Measurements from ENCODE around the gene ZFYVE19. TPM values are rescaled to one million over a fixed set of nuclear protein-coding genes. Genes with fewer than 3 reads are reported as not detected.

The ZFYVE19 gene
- 10 to 100 TPM; 24.9 to 34.9 (median 28.5) TPM for polyA plus RNA-seq (ENCODE audit: insufficient read length in 4 of 4)

GRCh38 chr15:40807028-40807887 lies at the start of gene ZFYVE19, which contains the start of gene DNAJC17:
TSS of gene ZFYVE19 (plus strand) at chr15:40807089. CDS start at chr15:40807590, 501 bp downstream.
TSS of gene DNAJC17 (minus strand) at chr15:40807473. CDS start at chr15:40807446, 27 bp downstream.
- DNase-seq (ENCODE audit: low read depth in 4 of 4, low spot score in 2 of 4) = peak; percentile 83 to 97 (median 90)

- DNase-seq (ENCODE audit: low read depth in 4 of 4, low spot score in 2 of 4) = no peak
Observed at GRCh38 chr15:40759961-40760360, 46.9 kb upstream of the ZFYVE19 start.

DNA sequence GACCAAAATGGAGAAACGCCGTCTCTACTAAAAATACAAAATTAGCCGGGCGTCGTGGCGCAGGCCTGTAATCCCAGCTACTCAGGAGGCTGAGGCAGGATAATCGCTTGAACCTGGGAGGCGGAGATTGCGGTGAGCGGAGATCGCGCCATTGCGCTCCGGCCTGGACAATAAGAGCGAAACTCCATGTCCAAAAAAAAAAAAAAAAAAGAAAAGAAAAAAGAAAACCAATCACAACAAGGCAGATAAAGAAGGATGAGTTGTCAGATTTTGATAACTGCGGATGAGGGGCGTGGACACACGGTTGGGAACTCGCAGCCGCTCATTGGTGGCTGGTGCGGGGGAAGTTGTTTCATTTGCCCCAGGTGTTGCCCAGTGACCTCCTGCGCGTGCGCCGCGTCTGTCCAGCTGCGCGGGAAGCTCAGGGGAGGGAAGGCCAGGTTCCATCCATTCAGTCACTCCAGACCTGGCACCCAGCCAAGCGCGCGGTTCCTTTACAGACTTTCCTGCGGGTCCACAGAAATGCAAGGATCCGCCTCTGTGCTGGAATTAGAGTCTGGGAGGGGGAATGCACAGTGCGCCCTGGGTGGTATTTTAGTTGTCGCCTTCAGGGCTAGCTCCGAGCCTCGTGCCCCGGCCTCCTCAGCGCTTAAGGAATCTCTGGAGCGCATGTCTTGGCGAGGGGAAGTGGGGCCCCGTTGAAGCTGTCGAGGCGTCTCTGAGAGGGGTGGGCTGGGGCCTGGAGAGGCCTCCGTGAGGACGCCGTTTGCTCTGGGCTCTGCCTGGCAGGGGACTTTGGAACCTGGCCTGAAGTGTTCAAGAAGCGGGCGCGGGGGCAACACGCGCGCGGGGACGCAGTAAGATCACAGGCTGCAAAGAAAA lies 43.7 kb upstream of the ZFYVE19 start:
- peak in 1 of 4 donors; percentile 75 for DNase-seq (ENCODE audit: low read depth in 4 of 4, low spot score in 2 of 4)

GRCh38 chr15:40763801-40764628 lies 42.9 kb upstream of the ZFYVE19 start, which contains the start of gene GCHFR:
TSS of gene GCHFR (plus strand) at chr15:40764068. CDS start at chr15:40764181, 113 bp downstream.
- DNase-seq (ENCODE audit: low read depth in 4 of 4, low spot score in 2 of 4) = peak in 1 of 4 donors; percentile 67

DNA sequence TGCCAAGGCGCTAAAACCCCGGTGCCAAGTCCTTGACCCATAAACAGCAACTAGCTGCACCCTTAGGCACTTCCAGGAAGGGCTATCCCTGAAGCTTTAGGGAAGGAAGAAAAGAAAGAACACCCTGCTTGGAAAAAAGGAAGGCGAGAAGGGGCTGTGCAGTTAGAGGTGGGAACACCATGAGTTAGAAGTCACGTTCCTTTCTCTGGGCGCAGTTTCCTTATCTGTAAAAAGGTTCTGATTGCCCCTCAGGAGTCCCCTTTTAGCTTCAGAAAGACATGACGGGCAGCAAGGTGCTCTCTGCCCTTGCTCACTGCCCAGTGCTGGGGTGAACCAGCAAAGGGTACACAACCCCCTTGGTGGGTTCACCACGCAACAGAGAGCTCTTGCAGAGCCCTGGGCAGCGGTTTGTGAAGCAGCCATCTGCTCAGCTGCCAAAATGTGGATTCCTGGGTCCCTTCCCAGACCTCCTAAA lies 42.2 kb upstream of the ZFYVE19 start:
- DNase-seq (ENCODE audit: low read depth in 4 of 4, low spot score in 2 of 4) = no peak

DNA sequence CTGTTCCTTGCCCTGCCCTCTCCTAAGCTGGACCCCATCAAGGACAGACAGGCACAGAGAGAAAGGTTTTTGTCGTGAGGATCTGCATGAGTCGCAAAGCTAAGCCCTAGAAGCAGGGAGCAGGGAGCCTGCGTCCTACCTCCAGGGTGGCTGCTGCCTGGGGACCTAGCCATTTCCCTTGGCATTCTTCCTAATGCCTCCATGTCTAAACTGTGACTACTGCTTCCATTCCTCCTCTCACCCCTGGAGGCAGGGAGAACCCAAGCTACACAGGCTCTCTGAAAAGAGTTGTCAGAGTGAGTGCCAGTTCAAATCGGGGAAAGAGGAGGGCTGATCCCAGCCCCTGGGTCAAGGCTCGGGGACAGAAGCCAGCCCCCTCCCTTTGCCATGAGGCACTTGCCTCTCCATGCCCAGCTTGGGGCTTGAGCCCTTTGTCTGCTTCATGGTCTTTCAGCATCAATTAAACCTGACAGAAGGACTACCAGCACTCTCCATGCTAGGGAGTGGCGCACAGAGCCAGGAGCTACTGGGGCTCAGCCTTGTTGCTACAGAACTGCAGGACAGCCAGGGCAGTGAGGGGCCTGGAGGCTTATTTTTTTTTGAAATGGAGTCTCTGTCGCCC lies 40.6 kb upstream of the ZFYVE19 start:
- no peak for DNase-seq (ENCODE audit: low read depth in 4 of 4, low spot score in 2 of 4)

DNA sequence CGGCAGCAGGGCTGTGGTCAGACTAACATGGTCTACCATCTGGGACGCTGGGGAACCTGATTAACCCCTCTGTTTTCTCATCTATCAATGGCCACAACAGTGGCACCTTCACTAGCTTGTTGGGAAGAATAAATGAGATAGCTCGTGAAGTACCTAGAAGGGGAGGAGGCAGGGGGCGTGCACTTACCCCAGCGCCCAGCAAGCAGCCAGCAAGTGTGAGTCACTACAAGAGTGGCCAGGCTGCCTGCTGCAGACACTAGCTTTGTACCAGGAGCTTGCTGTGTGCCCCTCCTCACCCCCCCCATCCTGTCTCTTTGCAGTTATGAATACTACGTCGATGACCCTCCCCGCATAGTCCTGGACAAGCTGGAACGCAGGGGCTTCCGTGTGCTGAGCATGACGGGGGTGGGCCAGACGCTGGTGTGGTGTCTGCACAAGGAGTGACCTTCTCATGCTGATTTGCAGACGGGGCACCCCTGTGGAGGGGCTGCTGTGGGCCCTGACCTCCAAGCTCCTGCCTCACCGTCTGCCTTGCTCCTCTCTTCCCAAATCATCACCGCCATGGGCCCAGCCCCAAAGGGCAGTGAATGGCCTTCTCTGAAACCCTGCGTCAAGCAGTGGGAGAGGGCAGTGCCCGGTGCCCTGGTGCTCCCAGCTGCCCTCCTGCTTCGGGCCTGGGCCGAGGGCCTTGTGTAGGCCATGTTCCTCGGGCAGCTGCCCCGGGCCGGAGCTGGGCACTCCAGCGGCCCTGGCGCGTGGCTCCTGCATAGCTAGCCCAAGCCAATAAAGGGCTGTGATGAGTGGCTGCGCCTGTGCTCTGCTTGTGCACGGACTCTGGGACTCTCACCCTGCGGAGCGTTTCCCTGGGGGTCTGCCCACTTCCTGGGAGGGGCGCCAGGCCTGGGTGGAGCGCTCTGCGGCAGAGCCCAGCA lies 39.7 kb upstream of the ZFYVE19 start:
- no peak for DNase-seq (ENCODE audit: low read depth in 4 of 4, low spot score in 2 of 4)

DNA sequence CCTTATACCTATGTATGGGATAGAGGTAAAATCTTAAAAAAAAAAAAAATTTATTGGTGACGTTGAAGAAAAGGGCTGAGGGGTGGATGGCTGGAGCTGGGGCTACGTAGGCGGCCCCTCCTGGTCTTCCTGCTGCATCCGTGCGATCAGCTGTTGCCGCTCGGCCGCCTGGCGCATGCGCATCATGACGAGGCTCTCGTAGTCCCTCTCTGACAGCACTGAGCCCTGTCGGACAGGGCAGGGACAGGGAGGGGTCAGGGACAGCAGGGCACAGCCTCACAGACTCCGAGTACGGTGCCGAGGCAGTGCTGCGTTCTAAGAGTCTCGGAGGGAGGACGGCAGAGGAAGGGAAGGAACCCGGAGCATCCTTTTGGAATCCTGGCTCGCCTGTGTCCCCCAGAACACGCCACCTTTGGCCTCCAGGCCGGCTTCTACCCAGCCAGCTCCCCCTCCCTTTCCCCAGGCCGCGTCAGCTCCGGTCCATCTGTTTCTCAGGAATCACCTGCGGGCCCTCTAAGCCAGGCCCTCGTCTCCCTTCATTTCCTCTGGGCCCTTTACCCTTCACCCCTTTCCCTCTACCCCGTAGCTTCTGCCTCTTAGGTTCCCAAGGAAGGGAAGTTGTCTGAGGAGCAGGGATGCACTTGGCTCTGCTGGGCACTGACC lies 38.9 kb upstream of the ZFYVE19 start:
- DNase-seq (ENCODE audit: low read depth in 4 of 4, low spot score in 2 of 4) = no peak

DNA sequence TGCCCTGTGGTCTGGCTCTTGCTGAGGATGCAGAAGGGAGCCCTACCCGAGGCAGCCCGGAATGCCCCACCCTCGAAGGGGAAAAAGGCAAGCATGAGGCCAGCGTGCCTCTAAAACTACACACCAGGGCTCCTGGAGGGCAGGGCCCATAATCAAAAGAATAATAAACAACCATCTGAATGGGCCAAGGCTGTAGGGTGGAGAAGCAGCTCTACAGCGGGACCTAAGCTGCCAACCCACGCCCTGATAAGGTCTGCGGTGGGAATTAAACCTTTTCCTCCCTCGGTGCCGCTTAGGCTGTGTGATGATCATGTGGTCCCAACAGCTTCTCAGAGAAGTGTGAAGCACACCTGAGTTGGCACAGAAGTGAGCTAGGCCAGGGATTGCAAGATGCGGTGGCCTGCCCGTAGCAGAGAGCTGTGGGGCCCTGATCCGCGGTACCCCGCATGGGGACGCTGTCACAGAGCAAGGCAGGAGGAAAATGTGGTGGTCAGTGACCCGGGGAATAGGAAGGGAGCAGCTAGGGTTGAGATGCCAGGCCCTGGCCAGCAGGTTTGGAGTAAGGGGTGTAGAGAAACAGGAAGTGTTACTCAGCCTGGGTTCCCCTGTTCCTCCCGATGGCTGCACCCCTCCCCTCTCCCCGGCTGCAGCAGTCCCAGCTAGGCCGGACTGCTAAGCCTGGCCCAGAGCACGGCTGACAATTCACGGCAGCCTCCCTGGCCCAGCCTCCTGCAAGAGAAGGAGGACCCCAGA lies 38.2 kb upstream of the ZFYVE19 start:
- no peak for DNase-seq (ENCODE audit: low read depth in 4 of 4, low spot score in 2 of 4)

GRCh38 chr15:40769274-40770146 lies 37.4 kb upstream of the ZFYVE19 start, which contains the start of gene C15orf62:
TSS of gene C15orf62 (plus strand) at chr15:40769980. CDS start at chr15:40770496, 516 bp downstream.
- DNase-seq (ENCODE audit: low read depth in 4 of 4, low spot score in 2 of 4) = no peak

DNA sequence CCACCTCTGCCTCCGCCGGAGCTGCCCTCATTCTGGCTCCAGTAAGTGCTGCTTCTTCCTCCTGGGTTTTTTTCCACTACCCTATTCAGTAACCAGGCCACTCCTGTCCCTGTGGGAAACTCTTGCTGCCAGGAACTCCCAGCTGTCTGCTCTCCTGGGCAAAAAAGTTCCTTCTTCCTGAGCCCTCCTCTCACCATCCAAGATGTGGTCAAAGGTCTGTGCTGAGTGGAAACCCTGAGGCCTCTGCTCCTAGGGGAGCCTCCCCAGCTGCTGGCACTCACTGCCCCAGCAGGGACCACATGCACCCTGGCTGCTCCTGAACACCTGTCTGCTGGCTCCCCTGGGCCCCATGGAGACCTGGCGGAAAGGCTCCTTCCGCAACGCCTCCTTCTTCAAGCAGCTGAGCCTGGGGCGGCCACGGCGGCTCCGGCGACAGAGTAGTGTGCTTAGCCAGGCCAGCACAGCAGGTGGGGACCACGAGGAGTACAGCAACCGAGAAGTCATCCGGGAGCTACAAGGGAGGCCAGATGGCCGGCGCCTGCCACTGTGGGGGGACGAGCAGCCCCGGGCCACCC lies 36.7 kb upstream of the ZFYVE19 start:
- no peak for DNase-seq (ENCODE audit: low read depth in 4 of 4, low spot score in 2 of 4)

DNA sequence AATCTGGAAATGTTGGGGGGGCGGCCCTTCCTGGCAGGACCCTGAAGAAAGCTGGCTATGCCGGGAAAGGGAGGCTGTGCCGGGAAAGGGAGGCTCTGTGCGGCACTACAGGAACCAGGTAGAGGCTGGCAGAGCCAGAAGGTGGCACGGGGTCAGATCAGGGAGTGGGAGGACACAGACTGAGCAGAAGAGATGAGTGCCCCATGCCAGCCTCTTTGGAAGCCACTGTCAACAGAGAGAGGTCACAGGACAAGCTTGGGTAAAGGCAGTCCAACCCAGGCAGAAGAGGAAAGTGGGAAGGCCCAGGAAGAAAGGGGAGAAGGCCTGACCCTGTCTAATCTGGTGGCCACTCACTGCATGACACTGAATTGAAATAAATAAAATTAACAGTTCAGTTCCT lies 35.6 kb upstream of the ZFYVE19 start:
- DNase-seq (ENCODE audit: low read depth in 4 of 4, low spot score in 2 of 4) = no peak

DNA sequence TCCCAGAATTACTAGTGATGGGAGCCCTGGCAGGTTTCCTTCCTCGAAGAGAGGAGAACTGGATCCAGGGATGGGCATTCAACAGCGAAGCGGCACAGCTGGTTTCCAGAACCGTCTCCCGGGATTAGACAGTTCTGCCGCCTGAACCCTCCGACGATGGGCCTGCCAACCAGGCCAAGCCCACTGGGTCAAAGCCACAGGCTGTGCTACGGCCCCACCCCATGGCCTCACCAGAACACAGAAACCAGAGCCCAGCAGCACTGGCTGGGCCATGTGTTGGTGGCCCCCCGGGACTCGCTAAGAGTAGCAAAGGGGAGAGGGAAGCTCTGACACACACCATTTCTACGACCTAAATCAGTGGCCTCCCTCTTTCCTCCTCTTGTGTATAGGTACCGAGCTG lies 34.9 kb upstream of the ZFYVE19 start:
- no peak for DNase-seq (ENCODE audit: low read depth in 4 of 4, low spot score in 2 of 4)

- DNase-seq (ENCODE audit: low read depth in 4 of 4, low spot score in 2 of 4) = no peak
Observed at GRCh38 chr15:40773496-40773895, 33.4 kb upstream of the ZFYVE19 start.

DNA sequence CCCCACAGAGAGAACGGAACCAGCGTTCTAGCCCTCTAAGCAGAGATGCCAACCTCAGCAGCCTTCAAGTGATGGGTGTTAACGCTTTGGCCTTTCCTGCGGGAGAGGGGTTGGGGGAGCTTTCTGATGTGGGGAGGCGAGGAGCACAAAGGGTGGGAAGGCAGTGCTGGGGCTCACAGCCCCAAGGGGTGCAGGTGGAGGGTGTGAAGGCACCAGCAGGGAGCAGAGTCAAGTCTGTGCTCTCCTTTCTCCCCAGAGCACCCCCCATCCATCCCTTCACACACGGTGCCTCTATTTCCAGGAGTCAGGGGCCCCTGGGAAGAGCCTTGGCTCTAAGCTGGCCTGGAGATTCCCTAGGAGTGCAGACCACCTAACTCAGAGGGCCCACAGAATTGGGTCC lies 33.0 kb upstream of the ZFYVE19 start:
- no peak for DNase-seq (ENCODE audit: low read depth in 4 of 4, low spot score in 2 of 4)

- no peak for DNase-seq (ENCODE audit: low read depth in 4 of 4, low spot score in 2 of 4)
Observed at GRCh38 chr15:40775007-40775406, 31.9 kb upstream of the ZFYVE19 start.
